Esophagus mucosa (tissue), 1 donor: ENCODE measurements around the gene SPECC1L. TPM values are rescaled to one million over a fixed set of nuclear protein-coding genes. Genes with fewer than 3 reads are reported as not detected.
"Not testable (repeated sequence)": the region's sequence is repeated elsewhere in the genome, so short reads cannot be mapped to it uniquely, and the experiment has no call there.

ENCODE experiments used
- ATAC-seq: fragments of 200-7000 bp; cut with Tn5 transposase; one replicate; pipeline ENCODE4 v1.9.1; 2020
- total RNA-seq: library from RNA; stranded (reverse); gene quantifications from one replicate; pipeline ENCODE4 v1.2.4, GENCODE V29; 2023
- donor health status: DM: yes; HTN: yes; CAD: no.

The SPECC1L gene
- total RNA-seq, result 33.4 TPM

GRCh38 chr22:24270556-24271385 lies at the start of gene SPECC1L:
Gene SPECC1L, plus strand, starts transcription at chr22:24270831. Its CDS starts 31,401 bp downstream, at chr22:24302232.
- peak; percentile 98 for ATAC-seq

GRCh38 chr22:24224468-24224867 lies 46.2 kb upstream of the SPECC1L start:
- ATAC-seq, result no peak

GRCh38 chr22:24225044-24225601 lies 45.5 kb upstream of the SPECC1L start:
- ATAC-seq, result no peak

GRCh38 chr22:24225951-24226350 lies 44.7 kb upstream of the SPECC1L start:
- no peak for ATAC-seq

GRCh38 chr22:24230911-24231656 lies 39.5 kb upstream of the SPECC1L start:
- no peak for ATAC-seq

GRCh38 chr22:24231706-24232105 lies 38.9 kb upstream of the SPECC1L start:
- ATAC-seq, result no peak

GRCh38 chr22:24232124-24232523 lies 38.5 kb upstream of the SPECC1L start:
- ATAC-seq, result peak; percentile 8

GRCh38 chr22:24232725-24233124 lies 37.9 kb upstream of the SPECC1L start:
- peak; percentile 12 for ATAC-seq

- ATAC-seq, result peak; percentile 14
These were observed 37.4 kb upstream of the SPECC1L start for GRCh38 chr22:24233235-24233634.

GRCh38 chr22:24233816-24234215 lies 36.8 kb upstream of the SPECC1L start:
- ATAC-seq, result no peak

GRCh38 chr22:24235315-24235714 lies 35.3 kb upstream of the SPECC1L start:
- no peak for ATAC-seq

GRCh38 chr22:24236656-24237055 lies 34.0 kb upstream of the SPECC1L start:
- ATAC-seq, result no peak

- peak; percentile 34 for ATAC-seq
These were observed 32.4 kb upstream of the SPECC1L start for GRCh38 chr22:24238101-24238694.

GRCh38 chr22:24240381-24240780 lies 30.2 kb upstream of the SPECC1L start:
- ATAC-seq, result no peak

GRCh38 chr22:24240985-24241692 lies 29.5 kb upstream of the SPECC1L start:
- not testable (repeated sequence) for ATAC-seq

GRCh38 chr22:24243417-24243816 lies 27.2 kb upstream of the SPECC1L start:
- peak; percentile 38 for ATAC-seq

GRCh38 chr22:24244144-24244787 lies 26.4 kb upstream of the SPECC1L start:
- peak; percentile 48 for ATAC-seq

GRCh38 chr22:24245030-24245431 lies 25.6 kb upstream of the SPECC1L start, which contains the start of gene GGT5:
Gene GGT5, minus strand, starts transcription at chr22:24245082. Its CDS starts 357 bp downstream, at chr22:24244725.
- ATAC-seq, result not testable (repeated sequence)

GRCh38 chr22:24245584-24246561 lies 24.8 kb upstream of the SPECC1L start:
- not testable (repeated sequence) for ATAC-seq

GRCh38 chr22:24247011-24247507 lies 23.6 kb upstream of the SPECC1L start:
- ATAC-seq, result no peak
